Right forelimb (tissue), 1 donor: ENCODE results near the gene PROKR2.

Experiments used
- DNase-seq: peaks from one replicate; pipeline ENCODE4 v3.0.0-alpha.2; 2018

Gene PROKR2

GRCh38 chr20:5316188-5317158 is at the start of gene PROKR2:
Gene PROKR2 (minus strand): TSS chr20:5316954. CDS start chr20:5314369, 2,585 bp downstream.
- DNase-seq = no peak

GRCh38 chr20:5364997-5365597 is 48.3 kb upstream of the PROKR2 start:
- no peak for DNase-seq

DNA sequence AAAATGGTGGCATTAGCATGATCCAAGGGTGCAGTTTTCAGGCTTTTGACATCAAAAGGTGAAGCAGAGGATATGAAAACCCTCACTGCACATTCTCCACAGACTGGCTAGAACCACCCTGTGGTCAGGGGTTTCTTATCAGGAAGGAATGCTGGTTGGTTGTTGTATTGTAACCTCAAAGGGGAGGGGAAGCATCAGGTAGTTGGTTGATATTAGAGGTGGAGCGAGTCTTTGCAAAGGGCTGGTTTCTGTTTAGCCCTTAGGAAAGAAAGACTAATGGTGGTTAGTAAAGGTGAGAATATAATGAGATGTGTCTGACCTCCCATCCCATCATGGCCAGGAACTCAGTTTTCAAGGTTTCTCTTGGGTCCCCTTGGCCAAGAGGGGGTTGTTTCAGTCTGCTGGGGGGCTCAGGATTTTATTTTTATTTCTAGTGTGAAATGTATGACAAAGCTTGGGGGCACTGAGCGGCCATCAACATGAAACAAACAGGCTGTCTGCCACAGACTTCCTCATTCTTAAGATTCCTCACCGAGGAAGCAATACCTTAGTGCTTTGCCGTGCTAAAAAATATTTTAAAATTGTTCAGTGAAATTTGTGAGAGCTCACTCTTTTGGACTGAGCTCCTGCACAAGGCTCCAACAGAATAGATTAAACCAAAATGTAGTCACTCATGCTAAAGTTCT is 47.5 kb upstream of the PROKR2 start:
- DNase-seq = no peak

GRCh38 chr20:5362771-5363170 is 46.0 kb upstream of the PROKR2 start:
- no peak for DNase-seq

- no peak for DNase-seq
Measured at GRCh38 chr20:5361176-5361575, 44.4 kb upstream of the PROKR2 start.

DNA sequence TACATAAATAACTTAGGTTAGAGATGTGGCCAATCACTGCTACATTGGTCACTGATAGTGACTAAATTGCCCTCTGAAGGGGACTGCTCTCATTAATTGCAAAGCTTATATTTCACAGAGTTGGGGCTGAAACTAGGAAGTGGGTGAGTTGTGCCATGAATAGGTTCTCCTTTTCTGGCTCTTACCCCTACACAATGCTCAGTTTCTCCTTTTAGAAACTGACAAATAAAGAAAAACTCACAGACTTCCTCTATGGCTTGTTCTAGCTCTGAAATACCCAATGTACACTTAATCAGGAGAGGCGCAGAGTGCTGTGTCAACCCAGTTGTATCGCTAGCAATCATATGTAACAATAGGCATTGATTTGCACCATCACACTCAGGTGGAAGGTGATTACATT is 41.2 kb upstream of the PROKR2 start:
- no peak for DNase-seq

GRCh38 chr20:5356941-5357340 is 40.2 kb upstream of the PROKR2 start:
- no peak for DNase-seq

- DNase-seq = no peak
Measured at GRCh38 chr20:5354901-5355300, 38.1 kb upstream of the PROKR2 start.

- no peak for DNase-seq
Measured at GRCh38 chr20:5353624-5354496, 37.1 kb upstream of the PROKR2 start.

GRCh38 chr20:5349448-5349847 is 32.7 kb upstream of the PROKR2 start:
- no peak for DNase-seq

- no peak for DNase-seq
Measured at GRCh38 chr20:5342021-5342420, 25.3 kb upstream of the PROKR2 start.

- no peak for DNase-seq
Measured at GRCh38 chr20:5331340-5331739, 14.6 kb upstream of the PROKR2 start.

GRCh38 chr20:5328268-5328667 is 11.5 kb upstream of the PROKR2 start:
- DNase-seq = no peak

- no peak for DNase-seq
Measured at GRCh38 chr20:5327356-5327755, 10.6 kb upstream of the PROKR2 start.

GRCh38 chr20:5315807-5316187 is 957 bp downstream of the PROKR2 start:
- no peak for DNase-seq

- DNase-seq = no peak
Measured at GRCh38 chr20:5313916-5314315, 2.8 kb downstream of the PROKR2 start.

- DNase-seq = no peak
Measured at GRCh38 chr20:5312518-5312917, 4.2 kb downstream of the PROKR2 start.

GRCh38 chr20:5309971-5310370 is 6.8 kb downstream of the PROKR2 start:
- DNase-seq = no peak

DNA sequence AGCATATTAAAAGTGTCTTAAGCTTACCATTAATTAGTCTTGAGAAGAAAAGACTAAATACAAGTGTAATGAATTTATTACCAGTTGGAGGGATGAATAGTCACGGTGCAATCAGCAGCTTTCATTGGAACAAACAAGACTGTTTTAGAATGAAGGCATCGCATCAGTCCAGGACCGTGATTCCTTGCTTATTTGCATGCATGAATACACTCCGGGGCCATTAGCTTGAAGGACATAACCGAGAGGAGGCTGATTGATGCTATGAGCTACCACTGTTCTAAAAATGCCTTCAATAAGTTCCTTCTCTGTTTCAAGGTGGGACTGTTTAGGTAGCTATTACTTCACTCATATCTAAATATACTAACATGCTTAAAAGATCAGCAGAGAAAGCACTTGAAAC is 17.9 kb downstream of the PROKR2 start:
- no peak for DNase-seq

GRCh38 chr20:5297280-5298004 is 19.3 kb downstream of the PROKR2 start:
- no peak for DNase-seq

GRCh38 chr20:5290596-5290995 is 26.2 kb downstream of the PROKR2 start:
- DNase-seq = no peak

- DNase-seq = no peak
Measured at GRCh38 chr20:5282561-5282960, 34.2 kb downstream of the PROKR2 start.
